GM18517 (cell line): ENCODE measurements around the gene VSIG10.

Experiments
- ATAC-seq: cut with Tn5 transposase; IDR thresholded peaks from one replicate; pipeline ENCODE4 v1.9.1; 2021; ENCODE audit warnings: mild to moderate bottlenecking, moderate library complexity; ENCODE audit not compliant: unreplicated experiment

Gene VSIG10

DNA sequence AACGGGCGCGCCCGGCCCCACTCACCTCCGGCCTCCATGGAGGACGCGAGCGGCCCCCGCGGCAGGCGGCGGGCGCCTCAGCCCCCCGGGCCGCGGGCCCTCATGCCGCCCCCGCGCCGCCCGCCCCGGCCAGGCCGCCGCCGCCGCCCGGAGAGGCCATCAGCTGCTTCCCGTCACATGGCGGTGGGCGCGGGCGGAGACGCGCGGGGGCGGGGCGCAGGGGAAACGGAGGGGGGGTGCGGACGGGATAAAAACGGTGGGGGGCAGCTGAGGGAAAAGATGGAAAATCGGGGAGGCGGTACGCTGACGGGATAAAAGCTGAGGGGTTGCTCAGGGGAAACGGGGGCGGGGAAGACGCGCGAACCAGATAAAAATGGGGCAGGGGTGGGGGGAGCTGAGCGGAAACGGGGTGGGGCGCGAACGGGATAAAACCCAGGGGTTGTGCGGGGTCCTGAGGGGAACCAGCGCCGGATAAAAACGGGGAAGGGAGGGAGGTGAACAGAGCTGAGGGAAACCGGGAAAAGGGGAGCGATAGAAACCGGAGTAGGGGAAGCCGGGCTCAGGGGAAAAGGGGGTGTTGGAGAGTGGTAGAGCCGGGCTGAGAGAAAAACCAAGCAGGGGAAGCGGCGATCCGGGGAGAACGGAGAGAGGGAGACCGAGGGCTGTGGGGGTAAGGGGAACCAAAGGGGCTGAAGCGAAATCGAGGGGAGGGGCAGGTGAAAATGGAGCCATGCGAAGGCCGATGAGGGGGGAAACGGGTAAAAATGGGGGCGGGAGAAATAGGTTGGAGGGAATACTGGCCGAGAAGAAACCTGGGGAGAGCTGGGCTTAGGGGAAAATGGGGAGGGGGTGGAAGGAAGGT, 42.6 kb downstream of the VSIG10 start, which contains the start of gene WSB2:
TSS of gene WSB2 (minus strand) at position 169 of the 862 bp plus-strand sequence. CDS start at position 38, 131 bp downstream.
- ATAC-seq, result no peak

DNA sequence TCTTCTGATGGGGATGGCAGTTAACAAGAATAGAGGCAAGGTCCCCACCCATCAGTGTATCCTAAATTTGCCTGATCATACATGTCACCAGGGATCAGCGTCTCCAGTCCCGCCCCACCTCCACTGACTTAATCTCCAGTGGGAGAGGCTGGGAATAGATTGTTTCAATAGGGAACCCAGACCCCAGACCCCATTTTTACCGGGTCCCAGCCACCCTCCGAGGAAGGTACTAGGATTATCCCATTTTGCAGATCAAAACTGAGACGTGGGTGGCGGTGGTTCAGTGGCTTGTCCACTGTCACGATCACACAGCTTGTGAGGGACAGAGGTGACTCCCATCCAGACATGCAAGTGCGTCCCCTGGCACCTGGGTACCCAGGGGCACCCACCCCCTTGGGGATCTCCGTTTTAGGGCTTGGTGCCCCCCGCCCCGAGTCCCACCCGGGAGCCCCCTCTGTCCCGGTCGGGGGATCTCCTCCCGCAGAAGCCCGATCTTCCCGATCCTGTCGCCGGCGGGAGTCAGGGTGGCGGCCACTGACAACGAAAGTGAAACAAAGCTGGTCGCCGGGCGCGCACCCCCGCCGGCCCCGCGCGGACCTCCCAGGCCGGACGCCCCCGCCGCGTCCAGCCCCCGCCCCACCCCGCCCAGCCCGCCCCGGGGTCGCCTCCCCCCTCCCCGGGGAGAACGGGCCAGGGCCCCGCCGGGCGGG, 43.4 kb downstream of the VSIG10 start:
- no peak for ATAC-seq

DNA sequence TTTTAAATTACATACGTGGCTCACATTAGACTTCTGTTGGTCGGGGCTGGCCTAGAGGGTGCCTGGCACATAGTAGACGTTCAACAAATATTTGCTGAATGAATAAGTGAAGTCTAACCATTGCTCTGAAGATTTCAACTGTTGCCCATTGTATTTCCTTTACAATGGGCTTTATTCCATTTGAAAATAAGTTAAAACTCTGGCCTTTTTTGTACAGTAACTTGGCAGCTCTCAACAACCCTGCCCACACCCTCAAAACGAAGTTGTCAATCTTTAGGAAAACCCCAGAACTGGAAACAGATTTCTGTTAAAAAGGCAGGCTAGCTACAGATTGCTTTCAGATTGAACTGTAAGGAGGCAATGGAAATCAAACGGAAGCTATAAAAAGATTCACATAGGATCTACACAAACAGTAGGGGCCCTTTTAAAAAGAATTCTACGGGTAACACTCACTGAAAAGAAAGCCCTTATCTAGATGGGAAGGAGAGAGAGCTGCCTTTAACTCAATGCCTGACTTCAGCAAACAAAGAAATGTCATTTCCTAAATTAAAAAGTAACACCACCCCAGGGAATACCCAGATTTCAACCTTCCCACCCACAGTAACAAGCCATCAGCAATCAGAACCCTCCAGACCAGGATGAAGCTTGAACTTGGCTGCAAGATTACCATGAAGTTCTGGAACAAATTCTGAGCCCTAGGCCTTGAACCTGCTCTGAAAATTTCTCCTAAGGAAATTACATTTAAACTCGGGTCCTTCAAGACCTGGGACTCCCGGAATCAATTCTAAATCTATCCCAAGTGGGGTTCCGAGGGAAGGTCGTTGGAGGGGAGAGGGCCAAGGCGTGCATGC, 44.2 kb downstream of the VSIG10 start:
- ATAC-seq, result no peak

DNA sequence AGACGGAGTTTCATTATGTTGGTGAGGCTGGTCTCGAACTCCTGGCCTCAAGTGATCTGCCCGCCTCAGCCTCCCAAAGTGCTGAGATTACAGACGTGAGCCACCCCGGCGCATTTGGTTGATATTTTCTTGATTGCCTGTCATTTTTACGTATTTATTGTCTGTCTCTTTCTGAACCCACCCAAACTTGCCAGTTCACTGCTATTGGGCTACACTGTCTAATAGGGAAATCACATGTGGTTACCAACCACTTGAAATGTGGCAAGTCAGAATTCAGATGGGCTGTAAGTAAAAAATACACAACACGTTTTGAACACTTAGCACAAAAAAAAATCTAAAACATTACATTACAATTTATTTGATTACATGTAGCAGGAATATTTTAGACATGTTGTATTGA, 44.9 kb downstream of the VSIG10 start:
- no peak for ATAC-seq

DNA sequence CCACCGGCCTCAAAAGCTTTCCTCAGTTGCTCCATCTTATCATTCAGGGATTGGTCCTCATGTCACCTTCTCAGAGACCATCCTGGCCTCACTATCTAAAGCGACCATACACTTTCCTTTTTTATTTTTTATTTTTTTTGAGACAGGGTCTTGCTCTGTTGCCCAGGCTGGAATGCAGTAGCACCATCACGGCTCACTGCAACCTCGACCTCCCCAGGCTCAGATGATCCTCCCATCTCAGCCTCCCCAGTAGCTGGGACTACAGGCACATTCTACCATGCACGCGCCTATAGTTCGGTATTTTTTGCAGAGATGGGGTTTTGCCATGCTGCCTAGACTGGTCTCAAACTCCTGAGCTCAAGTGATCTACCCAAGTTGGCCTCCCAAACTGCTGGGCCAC, 45.6 kb downstream of the VSIG10 start:
- no peak for ATAC-seq

DNA sequence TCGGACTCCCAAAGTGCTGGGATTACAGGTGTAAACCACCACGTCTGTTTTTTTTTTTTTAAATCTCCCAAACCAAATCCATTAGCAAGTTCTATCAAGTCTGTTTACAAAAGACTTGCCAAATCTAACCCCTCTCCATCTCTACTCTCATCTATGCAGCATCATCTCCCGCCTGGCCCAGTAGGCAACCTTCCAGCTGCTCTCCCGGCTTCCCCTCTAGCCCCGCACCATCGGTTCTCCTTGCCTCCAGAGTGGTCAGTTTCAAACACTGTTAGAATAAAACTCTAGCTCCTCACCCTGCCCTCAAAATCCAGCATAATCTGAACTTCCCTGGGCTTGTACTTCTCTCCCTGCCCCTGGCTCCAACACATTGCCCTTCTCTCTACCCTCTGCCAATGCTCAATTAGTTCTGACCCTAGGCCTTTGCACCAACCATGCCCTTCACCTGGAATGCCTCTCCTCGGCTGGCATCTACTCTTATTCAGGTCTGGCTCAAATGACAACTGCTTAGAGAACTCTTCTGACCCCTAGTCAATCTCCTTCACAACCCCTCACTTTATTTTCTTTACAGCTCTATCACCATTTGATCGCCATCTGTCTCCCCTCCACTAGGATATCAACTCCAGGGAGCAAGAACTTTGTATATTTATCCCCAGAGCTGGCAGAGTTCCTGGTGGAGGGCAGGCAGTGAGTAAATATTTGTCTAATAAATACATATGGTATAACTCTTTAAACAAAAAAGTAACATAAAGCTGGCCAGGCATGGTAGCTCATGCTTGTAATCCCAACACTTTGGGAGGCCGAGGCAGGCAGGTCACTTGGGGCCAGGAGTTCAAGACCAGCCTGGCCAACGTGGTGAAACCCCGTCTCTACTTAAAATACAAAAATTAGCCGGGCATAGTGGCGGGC, 47.7 kb downstream of the VSIG10 start:
- ATAC-seq, result no peak

DNA sequence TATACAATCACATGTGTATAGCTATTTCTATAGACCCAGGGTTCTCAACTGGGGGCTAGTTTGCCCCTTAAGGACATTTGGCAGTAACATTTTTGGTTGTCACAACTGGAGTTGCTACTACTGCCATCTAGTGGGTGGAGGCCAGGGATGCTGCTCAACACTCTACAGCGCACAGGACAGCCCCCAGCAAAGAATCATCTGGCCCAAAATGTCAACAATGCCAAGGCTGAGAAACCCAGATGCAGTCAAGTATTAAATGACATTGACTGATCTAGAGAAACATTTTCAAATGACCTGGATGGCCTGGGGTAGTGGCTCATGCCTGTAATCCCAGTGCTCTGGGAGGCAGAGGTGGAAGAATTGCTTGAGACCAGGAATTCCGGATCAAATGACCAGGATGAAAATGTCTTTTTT, 48.7 kb downstream of the VSIG10 start:
- no peak for ATAC-seq

DNA sequence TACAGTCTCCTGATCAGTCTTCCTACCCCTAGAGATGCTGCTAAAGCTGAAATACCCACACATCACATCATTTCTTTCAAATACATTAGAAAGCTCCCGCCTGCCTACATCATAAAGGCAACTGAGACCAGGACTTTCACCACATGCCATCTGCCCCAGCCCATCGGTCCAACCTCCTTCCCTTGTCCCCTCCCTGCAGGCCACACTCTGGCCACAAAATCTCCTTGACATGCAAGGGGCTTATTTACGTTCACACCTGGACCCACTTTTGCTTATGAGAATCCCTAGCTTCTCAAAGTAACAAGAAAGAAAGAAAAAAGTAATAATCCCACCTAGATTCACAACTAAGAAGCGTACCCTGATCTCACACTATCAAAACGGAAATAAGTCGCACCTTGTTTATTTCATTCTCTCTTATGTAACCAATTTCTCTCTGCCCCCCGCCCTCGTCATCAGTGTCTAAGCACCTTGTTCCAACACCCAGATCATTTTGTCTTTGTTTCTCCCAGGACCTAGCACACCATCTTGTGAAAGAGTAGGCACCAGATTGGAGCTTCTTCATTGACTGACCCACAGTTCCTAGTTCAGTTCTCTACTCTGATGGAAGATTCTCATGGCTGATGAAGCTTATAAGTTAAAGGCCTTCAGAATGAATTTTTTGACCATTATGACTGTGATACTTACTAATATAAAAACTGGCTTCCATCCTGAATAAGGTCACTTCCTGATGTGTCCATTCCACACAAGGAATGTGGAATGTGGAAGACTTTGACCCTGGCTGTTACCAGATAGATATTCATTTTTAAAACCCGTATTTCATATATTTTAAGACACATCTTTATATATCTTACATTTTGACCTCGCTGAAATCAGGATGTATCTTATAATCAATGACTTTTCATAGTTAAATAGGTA, 50.5 kb downstream of the VSIG10 start:
- ATAC-seq, result no peak

DNA sequence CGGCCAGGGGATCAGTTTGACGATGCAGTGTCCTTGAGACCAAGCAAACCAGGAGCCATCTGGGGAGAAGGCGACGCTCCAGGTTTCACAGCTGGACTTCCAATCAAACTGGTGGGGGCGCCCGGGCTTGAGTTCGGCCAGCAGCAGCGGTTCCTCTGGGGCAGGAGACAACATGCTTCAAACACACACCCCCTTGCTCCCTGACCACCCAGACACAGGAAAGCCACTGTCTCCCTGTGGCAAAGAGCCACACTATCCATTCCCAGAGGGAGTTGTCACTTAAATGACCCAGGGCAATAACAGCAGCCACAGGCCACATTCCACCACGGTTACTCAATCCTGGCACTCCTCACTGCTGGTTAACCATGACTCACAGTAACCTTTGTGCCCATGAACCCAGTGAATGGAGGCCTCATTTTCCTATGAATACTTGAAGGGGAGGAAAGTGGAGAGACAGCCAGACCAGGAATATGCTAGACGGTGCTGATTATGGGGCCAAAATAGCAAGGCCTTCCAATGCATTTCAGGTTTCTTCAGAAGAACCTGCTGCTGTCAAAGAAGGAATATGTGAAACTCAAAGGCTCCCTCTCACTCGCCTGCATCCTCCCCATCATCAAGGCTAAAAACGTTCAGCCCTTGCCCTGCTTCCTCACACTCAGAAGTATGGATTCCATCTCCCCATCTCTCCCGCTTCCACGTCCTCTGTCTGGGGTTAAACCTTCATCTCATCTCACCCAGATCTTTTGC, 51.3 kb downstream of the VSIG10 start:
- ATAC-seq, result no peak

DNA sequence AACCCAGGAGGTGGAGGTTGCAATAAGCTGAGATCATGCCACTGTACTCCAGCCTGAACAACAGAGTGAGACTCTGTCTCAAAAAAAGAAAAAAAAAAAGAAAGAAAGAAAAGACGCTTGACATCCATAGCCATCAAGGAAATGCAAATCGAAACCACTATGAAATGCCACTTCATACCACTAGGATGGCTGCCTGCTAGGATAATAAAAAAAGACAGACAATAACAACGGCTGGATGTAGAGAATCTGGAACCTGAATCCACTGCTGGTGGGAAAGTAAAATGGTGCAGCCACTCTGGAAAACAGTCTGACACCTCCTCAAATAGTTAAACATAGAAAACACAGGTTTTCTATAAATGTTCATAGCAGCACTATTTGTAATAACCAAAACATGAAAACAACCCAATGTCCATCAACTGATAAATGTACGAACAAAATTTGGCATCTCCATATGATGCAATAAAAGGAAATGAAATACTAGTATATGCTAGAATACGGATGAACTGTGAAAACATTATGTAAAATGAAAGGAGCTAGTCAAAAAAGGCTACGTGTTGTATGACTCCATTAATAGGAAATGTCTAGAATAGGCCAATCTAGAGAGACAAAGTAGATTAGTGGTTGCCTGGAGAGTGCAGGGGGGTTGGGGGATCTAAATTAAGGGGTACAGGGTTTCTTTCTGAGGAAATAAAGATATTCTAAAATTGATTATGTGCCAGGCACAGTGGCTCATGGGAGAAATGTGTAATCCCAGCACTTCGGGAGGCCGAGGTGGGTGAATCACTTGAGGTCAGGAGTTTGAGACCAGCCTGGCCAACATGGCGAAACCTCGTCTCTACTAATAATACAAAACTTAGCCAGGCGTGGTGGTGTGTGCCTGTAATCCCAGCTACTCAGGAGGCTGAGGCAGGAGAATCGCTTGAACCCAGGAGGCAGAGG, 52.6 kb downstream of the VSIG10 start:
- no peak for ATAC-seq

DNA sequence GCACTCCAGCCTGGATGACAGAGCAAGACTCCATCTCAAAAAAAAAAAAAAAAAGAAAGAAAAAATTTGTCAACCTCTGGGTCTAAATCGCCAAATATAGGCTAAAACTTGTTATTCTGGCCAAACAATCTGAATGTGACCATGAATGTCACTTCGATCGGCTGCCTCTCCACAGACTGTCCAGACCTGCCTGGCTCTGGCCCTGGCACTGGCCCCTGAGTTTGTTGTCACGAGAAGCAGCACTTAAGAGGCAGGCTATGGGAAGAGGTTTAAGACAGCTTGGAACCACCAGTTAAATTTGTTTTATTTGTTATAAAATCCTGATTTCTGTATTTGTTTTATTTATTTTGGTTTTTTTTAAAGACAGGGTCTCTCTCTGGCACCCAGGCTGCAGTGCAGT, 57.4 kb downstream of the VSIG10 start:
- ATAC-seq, result no peak

DNA sequence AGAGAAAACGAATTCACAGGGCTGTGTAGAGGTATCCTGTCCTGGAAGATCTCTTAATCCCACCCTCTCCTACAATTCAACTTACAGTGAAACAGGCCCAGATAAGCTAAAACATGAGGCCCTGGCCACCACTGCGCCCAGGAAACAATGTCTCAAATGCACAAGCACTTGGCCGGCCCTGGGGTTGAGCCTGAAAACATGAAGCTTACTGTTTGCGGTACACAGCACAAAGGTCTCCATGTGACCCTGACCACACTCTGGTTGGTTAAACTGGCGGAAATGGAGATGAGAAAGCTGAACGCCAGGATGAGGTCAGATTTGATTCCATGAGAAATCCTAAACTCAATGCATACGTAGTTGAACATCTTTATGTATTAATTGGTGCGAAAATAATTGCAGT, 59.2 kb downstream of the VSIG10 start:
- no peak for ATAC-seq

DNA sequence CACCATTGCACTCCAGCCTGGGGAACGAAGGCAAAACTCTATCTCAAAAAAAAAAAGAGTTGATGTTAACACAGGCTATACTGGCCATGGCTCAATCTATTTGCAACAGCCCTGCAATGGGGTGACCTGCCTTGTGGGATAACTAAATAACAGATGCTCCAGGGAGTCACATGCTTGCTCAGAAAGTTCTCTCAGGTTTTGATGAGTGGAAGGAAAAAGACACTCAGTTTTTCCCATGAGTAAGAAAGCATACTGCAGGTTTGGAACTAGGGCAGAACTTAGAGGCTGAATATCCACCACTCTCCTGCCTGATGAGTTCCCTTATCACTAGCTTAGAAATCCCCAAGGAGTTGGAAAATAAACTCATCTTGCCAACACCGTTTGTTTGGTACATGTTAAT, 59.7 kb downstream of the VSIG10 start:
- no peak for ATAC-seq

DNA sequence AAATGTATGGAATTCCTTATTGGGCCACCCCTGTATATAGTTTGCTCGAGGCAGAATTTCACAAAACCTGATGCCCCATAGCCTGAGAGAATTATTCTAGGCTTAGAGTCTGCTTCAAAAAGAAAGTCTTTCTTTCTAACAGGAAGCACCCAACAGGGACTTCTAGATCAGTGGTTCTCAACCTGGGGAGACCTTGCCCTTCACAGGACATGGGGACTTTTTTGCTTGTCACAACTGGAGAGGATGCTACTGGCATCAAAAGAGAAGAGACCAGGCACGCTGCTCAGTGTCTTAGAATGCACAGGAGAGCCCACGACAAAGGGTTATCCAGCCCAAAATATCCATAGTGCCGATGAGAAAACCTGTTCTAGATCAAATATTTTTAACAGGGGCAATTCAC, 61.7 kb downstream of the VSIG10 start:
- ATAC-seq, result no peak

DNA sequence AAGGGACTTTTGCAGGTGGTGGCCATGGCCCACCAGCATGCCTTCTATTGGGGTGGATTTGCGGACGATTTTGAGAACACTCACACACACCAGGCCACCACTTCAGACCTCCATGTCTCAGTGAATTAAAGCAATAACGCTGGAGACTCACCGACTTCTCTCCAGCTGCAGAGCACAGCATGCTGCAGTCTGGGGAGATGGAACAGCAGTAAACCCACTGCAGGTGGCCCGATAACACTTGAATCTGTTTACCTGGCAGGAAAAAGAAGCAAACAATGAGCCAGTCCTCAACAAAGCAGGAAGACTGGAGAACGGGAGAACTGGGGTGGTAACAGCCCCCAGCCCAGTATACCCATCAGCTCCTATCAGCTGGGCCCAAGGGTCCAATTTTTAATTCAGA, 65.7 kb downstream of the VSIG10 start:
- no peak for ATAC-seq

DNA sequence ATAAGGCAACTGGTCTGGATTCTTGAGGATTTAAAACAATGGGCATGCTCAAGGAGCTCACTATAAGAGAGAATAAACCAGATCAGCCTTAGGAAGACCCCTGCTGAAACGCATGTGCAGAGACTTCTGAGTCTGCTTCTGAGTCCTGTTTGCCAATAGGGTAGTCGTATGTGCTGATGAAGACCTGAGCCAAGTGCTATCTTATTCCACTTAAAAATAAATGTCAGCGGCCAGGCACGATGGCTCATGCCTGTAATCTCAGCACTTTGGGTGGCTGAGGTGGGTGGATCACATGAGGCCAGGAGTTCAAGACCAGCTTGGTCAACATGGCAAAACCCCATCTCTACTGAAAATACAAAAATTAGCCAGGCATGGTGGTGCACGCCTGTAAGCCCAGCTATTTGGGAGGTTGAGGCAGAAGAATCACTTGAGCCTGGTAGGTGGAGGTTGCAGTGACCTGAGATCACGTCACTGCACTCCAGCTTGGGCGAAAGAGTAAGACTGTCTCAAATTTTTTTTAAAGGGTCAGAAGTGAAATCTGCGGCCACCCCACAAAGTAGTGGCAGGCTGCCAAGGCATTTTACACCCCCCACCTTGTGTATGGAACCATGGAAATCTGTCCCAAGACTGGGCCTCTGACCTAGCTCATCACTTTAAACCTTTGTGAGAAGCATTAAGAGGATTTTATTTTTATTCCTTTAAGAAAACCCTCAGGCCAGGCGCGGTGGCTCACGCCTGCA, 67.0 kb downstream of the VSIG10 start:
- ATAC-seq, result no peak
